ENCODE data around the gene GRIA1. TPM values are rescaled to one million over a fixed set of nuclear protein-coding genes. Genes with fewer than 3 reads are reported as not detected.

GRIA1 gene
- total and polyA plus RNA-seq, 10 of the 15 experiments (the other 5 are each of a cell fraction or from before 2014, with no cell fraction given): 0.04 to 0.18 (median 0.04) TPM; not detected in 7

GRCh38 chr5:153537207-153537606 lies 46.7 kb downstream of the GRIA1 start:
- no TSS peak for BruUV-seq (replicated peaks)
- H3K9ac ChIP-seq (ENCODE audit: control insufficient read depth, insufficient read depth, low read length): no peak overlapping the region
- H3K27me3 ChIP-seq (replicated peaks in 1 of 2; ENCODE audit: control insufficient read depth in 2 of 2, insufficient read depth in 2 of 2, low read length in 1 of 2): no peaks in the 10 kb centered on the region
- TF ChIP-seq CBFB (IDR thresholded peaks at IDR 0.05; ENCODE audit: low read depth) (no peak), SUPT20H (IDR thresholded peaks at IDR 0.05; ENCODE audit: borderline replicate concordance, control insufficient read depth, low read depth, low read length) (no peak)
- TF ChIP-seq, protein P1, sequence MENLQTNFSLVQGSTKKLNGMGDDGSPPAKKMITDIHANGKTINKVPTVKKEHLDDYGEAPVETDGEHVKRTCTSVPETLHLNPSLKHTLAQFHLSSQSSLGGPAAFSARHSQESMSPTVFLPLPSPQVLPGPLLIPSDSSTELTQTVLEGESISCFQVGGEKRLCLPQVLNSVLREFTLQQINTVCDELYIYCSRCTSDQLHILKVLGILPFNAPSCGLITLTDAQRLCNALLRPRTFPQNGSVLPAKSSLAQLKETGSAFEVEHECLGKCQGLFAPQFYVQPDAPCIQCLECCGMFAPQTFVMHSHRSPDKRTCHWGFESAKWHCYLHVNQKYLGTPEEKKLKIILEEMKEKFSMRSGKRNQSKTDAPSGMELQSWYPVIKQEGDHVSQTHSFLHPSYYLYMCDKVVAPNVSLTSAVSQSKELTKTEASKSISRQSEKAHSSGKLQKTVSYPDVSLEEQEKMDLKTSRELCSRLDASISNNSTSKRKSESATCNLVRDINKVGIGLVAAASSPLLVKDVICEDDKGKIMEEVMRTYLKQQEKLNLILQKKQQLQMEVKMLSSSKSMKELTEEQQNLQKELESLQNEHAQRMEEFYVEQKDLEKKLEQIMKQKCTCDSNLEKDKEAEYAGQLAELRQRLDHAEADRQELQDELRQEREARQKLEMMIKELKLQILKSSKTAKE (IDR thresholded peaks at IDR 0.05; ENCODE audit: low read depth, poor library complexity, severe bottlenecking): no peak
- TF ChIP-seq, protein P2, sequence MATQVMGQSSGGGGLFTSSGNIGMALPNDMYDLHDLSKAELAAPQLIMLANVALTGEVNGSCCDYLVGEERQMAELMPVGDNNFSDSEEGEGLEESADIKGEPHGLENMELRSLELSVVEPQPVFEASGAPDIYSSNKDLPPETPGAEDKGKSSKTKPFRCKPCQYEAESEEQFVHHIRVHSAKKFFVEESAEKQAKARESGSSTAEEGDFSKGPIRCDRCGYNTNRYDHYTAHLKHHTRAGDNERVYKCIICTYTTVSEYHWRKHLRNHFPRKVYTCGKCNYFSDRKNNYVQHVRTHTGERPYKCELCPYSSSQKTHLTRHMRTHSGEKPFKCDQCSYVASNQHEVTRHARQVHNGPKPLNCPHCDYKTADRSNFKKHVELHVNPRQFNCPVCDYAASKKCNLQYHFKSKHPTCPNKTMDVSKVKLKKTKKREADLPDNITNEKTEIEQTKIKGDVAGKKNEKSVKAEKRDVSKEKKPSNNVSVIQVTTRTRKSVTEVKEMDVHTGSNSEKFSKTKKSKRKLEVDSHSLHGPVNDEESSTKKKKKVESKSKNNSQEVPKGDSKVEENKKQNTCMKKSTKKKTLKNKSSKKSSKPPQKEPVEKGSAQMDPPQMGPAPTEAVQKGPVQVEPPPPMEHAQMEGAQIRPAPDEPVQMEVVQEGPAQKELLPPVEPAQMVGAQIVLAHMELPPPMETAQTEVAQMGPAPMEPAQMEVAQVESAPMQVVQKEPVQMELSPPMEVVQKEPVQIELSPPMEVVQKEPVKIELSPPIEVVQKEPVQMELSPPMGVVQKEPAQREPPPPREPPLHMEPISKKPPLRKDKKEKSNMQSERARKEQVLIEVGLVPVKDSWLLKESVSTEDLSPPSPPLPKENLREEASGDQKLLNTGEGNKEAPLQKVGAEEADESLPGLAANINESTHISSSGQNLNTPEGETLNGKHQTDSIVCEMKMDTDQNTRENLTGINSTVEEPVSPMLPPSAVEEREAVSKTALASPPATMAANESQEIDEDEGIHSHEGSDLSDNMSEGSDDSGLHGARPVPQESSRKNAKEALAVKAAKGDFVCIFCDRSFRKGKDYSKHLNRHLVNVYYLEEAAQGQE (IDR thresholded peaks at IDR 0.05; ENCODE audit: low read depth, low read length): no peak
- TF ChIP-seq, protein P3, sequence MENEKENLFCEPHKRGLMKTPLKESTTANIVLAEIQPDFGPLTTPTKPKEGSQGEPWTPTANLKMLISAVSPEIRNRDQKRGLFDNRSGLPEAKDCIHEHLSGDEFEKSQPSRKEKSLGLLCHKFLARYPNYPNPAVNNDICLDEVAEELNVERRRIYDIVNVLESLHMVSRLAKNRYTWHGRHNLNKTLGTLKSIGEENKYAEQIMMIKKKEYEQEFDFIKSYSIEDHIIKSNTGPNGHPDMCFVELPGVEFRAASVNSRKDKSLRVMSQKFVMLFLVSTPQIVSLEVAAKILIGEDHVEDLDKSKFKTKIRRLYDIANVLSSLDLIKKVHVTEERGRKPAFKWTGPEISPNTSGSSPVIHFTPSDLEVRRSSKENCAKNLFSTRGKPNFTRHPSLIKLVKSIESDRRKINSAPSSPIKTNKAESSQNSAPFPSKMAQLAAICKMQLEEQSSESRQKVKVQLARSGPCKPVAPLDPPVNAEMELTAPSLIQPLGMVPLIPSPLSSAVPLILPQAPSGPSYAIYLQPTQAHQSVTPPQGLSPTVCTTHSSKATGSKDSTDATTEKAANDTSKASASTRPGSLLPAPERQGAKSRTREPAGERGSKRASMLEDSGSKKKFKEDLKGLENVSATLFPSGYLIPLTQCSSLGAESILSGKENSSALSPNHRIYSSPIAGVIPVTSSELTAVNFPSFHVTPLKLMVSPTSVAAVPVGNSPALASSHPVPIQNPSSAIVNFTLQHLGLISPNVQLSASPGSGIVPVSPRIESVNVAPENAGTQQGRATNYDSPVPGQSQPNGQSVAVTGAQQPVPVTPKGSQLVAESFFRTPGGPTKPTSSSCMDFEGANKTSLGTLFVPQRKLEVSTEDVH (IDR thresholded peaks at IDR 0.05; ENCODE audit: low read depth, partially characterized antibody): no peak
- H3K4me1 ChIP-seq (ENCODE audit: control insufficient read depth, insufficient read depth, low read length): no peaks in the 10 kb centered on the region
- WGBS (ENCODE audit: insufficient coverage, insufficient replicate concordance, low lambda C conversion rate, missing lambda C conversion rate): 59% methylated on average over 8 of the region's 8 CpGs
- H3K9me3 ChIP-seq (replicated peaks; ENCODE audit: control insufficient read depth, insufficient read depth, low read length): no peaks in the 10 kb centered on the region
- ChIA-PET SMC1A (ENCODE audit: uncharacterized antibody, unreplicated experiment) (no interaction called here), CTCF (no interaction called here), POLR2A (no interaction called here), RAD21 (ENCODE audit: unreplicated experiment) (no interaction called here)
- DNase-seq (ENCODE audit: low read depth, low spot score): no peak
- H2AFZ ChIP-seq (ENCODE audit: control insufficient read depth, low read depth, low read length): no peak overlapping the region
- in situ Hi-C loops (cut with MboI): no loop called here
- no peak overlapping the region for H3K4me3 ChIP-seq
- no peaks in the 10 kb centered on the region for H3K36me3 ChIP-seq (ENCODE audit: control insufficient read depth in 2 of 2, insufficient read depth in 2 of 2, low read length in 1 of 2)
- intact Hi-C loops (cut with micrococcal nuclease; ENCODE audit: unreplicated experiment): no loop called here
- FAIRE-seq: no peak
- H3K27ac ChIP-seq (ENCODE audit: control insufficient read depth, insufficient read depth): no peak overlapping the region
- no peak overlapping the region for H3K4me2 ChIP-seq (ENCODE audit: control insufficient read depth, insufficient read depth)
- no peaks in the 10 kb centered on the region for H3K79me2 ChIP-seq (ENCODE audit: control insufficient read depth, insufficient read depth, low read length)
- no peaks in the 10 kb centered on the region for H4K20me1 ChIP-seq (ENCODE audit: control insufficient read depth, insufficient read depth)
- no peak for ATAC-seq

Data from GM12878 (cell line).